Osteoblast (primary cell): ENCODE results near the gene NKAIN1. TPM values are rescaled to one million over a fixed set of nuclear protein-coding genes. Genes with fewer than 3 reads are reported as not detected.
A peak's percentile ranks its signal among the peaks of the same experiment; 100 is the strongest.
"Not testable (repeated sequence)": the region's sequence is repeated elsewhere in the genome, so short reads cannot be mapped to it uniquely, and the experiment has no call there.

Source experiments
- DNase-seq: peaks from one replicate; pipeline ENCODE4 v3.0.0; 2011; ENCODE audit warnings: low spot score, mixed read lengths; ENCODE audit not compliant: insufficient read length; ENCODE audit errors: missing footprints
- H2AFZ ChIP-seq: 2 replicates; pipeline ENCODE4 v1.6.0; 2011; ENCODE audit warnings: mild to moderate bottlenecking, low read length
- H3K27ac ChIP-seq: 2 replicates; pipeline ENCODE4 v1.5.1; 2011; ENCODE audit warnings: mild to moderate bottlenecking, low read depth, low read length, moderate library complexity
- H3K27me3 ChIP-seq: 2 replicates; pipeline ENCODE4 v1.6.0; 2012; ENCODE audit warnings: mild to moderate bottlenecking, control low read depth, inconsistent platforms, low read length, moderate library complexity; ENCODE audit not compliant: insufficient read depth
- H3K36me3 ChIP-seq: 2 replicates; pipeline ENCODE4 v1.5.1; 2011; ENCODE audit warnings: mild to moderate bottlenecking, low read length, control low read depth, moderate library complexity; ENCODE audit not compliant: insufficient read depth
- H3K4me1 ChIP-seq: 2 replicates; pipeline ENCODE4 v1.5.1; 2011; ENCODE audit warnings: mild to moderate bottlenecking, low read length, control low read depth, moderate library complexity; ENCODE audit not compliant: insufficient read depth
- H3K4me2 ChIP-seq: 2 replicates; pipeline ENCODE4 v1.6.0; 2011; ENCODE audit warnings: mild to moderate bottlenecking, low read length; ENCODE audit not compliant: insufficient read depth
- H3K4me3 ChIP-seq: fragments of 200-600 bp; sonication (generic); 3 replicates; pipeline ENCODE4 v1.5.1; 2012; ENCODE audit warnings: mild to moderate bottlenecking, low read length, inconsistent platforms; ENCODE audit not compliant: insufficient read depth
- H3K79me2 ChIP-seq: 2 replicates; pipeline ENCODE4 v1.6.0; 2012; ENCODE audit warnings: mild to moderate bottlenecking, low read length, control low read depth, inconsistent platforms; ENCODE audit not compliant: insufficient read depth
- H3K9me3 ChIP-seq: 2 replicates; pipeline ENCODE4 v1.5.1; 2011; ENCODE audit warnings: low read depth, low read length, control low read depth
- H4K20me1 ChIP-seq: 2 replicates; pipeline ENCODE4 v1.6.0; 2012; ENCODE audit warnings: mild to moderate bottlenecking, low read length, control low read depth; ENCODE audit not compliant: insufficient read depth
- CTCF ChIP-seq: IDR thresholded peaks from 2 replicates; pipeline ENCODE4 v1.5.1; 2011; ENCODE audit warnings: mild to moderate bottlenecking, low read depth, low read length, moderate library complexity; ENCODE audit errors: extremely low read depth
- total RNA-seq: library from RNA; depleted of rRNA; stranded (reverse); fragments of >200 nt; gene quantifications from 2 replicates; pipeline ENCODE4 v1.2.3, GENCODE V29; 2012

Gene NKAIN1
- not detected in 2 replicates for total RNA-seq

GRCh38 chr1:31239653-31240241, at the start of gene NKAIN1:
Gene NKAIN1, minus strand, starts transcription at chr1:31239887. Its CDS starts 340 bp downstream, at chr1:31239547.
- no peak for TF ChIP-seq CTCF
- DNase-seq: peak; percentile 91
- no peaks in the 10 kb centered on the region for H4K20me1 ChIP-seq
- H3K36me3 ChIP-seq: no peaks in the 10 kb centered on the region
- no peaks in the 10 kb centered on the region for H3K79me2 ChIP-seq
- no peak within 1 kb of the TSS for H2AFZ ChIP-seq
- peak within 1 kb of the TSS; percentile 45 for H3K4me2 ChIP-seq
- H3K9me3 ChIP-seq: no peaks in the 10 kb centered on the region
- H3K27ac ChIP-seq: no peak within 1 kb of the TSS
- H3K4me1 ChIP-seq: peaks cover 5% of the 10 kb centered on the region
- peak within 1 kb of the TSS; percentile 28 for H3K4me3 ChIP-seq
- peaks cover 58% of the 10 kb centered on the region for H3K27me3 ChIP-seq

- H3K4me2 ChIP-seq: no peak overlapping the region
- no peak overlapping the region for H2AFZ ChIP-seq
- H3K9me3 ChIP-seq: no peaks in the 10 kb centered on the region
- H3K4me1 ChIP-seq: no peaks in the 10 kb centered on the region
- H3K27me3 ChIP-seq: no peaks in the 10 kb centered on the region
- H3K79me2 ChIP-seq: peaks cover 8% of the 10 kb centered on the region
- no peak for DNase-seq
- peaks cover 3% of the 10 kb centered on the region for H4K20me1 ChIP-seq
- peaks cover 76% of the 10 kb centered on the region for H3K36me3 ChIP-seq
- TF ChIP-seq CTCF: no peak
- H3K27ac ChIP-seq: no peak overlapping the region
- H3K4me3 ChIP-seq: no peak overlapping the region
Measured at GRCh38 chr1:31289021-31289420, 49.3 kb upstream of the NKAIN1 start.

- not testable (repeated sequence) for DNase-seq
- H3K36me3 ChIP-seq: peaks cover 76% of the 10 kb centered on the region
Measured at GRCh38 chr1:31287791-31288190, 48.1 kb upstream of the NKAIN1 start.

GRCh38 chr1:31282426-31282825, 42.7 kb upstream of the NKAIN1 start:
- not testable (repeated sequence) for H3K4me1 ChIP-seq, H3K4me2 ChIP-seq, H4K20me1 ChIP-seq, H3K79me2 ChIP-seq, H3K4me3 ChIP-seq, H2AFZ ChIP-seq, H3K27ac ChIP-seq, H3K9me3 ChIP-seq, DNase-seq, H3K27me3 ChIP-seq
- peaks cover 56% of the 10 kb centered on the region for H3K36me3 ChIP-seq

More at GRCh38 chr1:31287791-31288190, 48.1 kb upstream of the NKAIN1 start:
- not testable (repeated sequence) for H3K27ac ChIP-seq, H3K4me2 ChIP-seq, H3K4me3 ChIP-seq, H3K27me3 ChIP-seq, H3K9me3 ChIP-seq, H3K79me2 ChIP-seq, H3K4me1 ChIP-seq, H4K20me1 ChIP-seq, H2AFZ ChIP-seq

GRCh38 chr1:31273619-31274018, 33.9 kb upstream of the NKAIN1 start:
- Histone ChIP-seq H3K27me3 (no peaks in the 10 kb centered on the region), H3K4me2 (no peak overlapping the region), H3K9me3 (no peaks in the 10 kb centered on the region), H2AFZ (no peak overlapping the region), H3K4me1 (no peaks in the 10 kb centered on the region), H3K79me2 (peaks cover 9% of the 10 kb centered on the region), H3K36me3 (peaks cover 59% of the 10 kb centered on the region), H3K4me3 (no peak overlapping the region), H4K20me1 (peaks cover 4% of the 10 kb centered on the region), H3K27ac (no peak overlapping the region)
- TF ChIP-seq CTCF: no peak
- no peak for DNase-seq
